Adrenal gland (tissue), 12 donors: ENCODE data around the gene WBP4. TPM values are rescaled to one million over a fixed set of nuclear protein-coding genes. Genes with fewer than 3 reads are reported as not detected.

Source experiments
- DNase-seq, 7 donors: peaks; one replicate each; pipeline ENCODE4 v3.0.0-alpha.2; 2019 to 2020
- H3K27ac ChIP-seq, 5 donors: fragments of 200-600 bp; sonication (generic) in 4 of 5; 1 replicate in 3 of 5; 2 replicates in 2 of 5; pipeline versions ENCODE4 v1.5.1 to v1.8.0; 2016 to 2020; ENCODE audit warnings: mild to moderate bottlenecking in 1 of 5
- H3K27me3 ChIP-seq: fragments of 200-600 bp; 2 replicates; pipeline ENCODE4 v1.8.0; 2021
- H3K36me3 ChIP-seq, 2 donors: fragments of 200-600 bp; replicated peaks in 1 of 2; 1 replicate in 1 of 2; 2 replicates in 1 of 2; pipeline versions ENCODE4 v1.5.1 to v1.8.0; 2018 to 2022
- H3K4me1 ChIP-seq, 2 donors: fragments of 200-600 bp; replicated peaks in 1 of 2; 1 replicate in 1 of 2; 2 replicates in 1 of 2; pipeline versions ENCODE4 v1.5.1 to v1.8.0; 2018 to 2021
- H3K4me3 ChIP-seq, 4 donors: fragments of 200-600 bp; sonication (generic) in 3 of 4; one replicate each; pipeline ENCODE4 v1.5.1; 2016 to 2018
- H3K9me3 ChIP-seq, 3 donors: fragments of 200-600 bp; sonication (generic) in 1 of 3; replicated peaks in 1 of 3; 1 replicate in 2 of 3; 2 replicates in 1 of 3; pipeline versions ENCODE4 v1.5.1 to v1.8.0; 2016 to 2021
- CTCF ChIP-seq, 6 experiments: fragments of 450-650 bp in 4 of 6; fragments of 200-600 bp in 2 of 6; sonication (generic) in 1 of 6; IDR thresholded peaks; 1 replicate in 5 of 6; 2 replicates in 1 of 6; pipeline versions ENCODE4 v1.5.1 to v1.8.0; 2016 to 2021; ENCODE audit warnings: antibody characterized with exemption in 6 of 6, mild to moderate bottlenecking in 2 of 6, moderate library complexity in 1 of 6
- POLR2A ChIP-seq, 2 donors: fragments of 450-650 bp; IDR thresholded peaks; one replicate each; pipeline ENCODE4 v1.6.1; 2017; ENCODE audit warnings: antibody characterized with exemption in 2 of 2, mild to moderate bottlenecking in 2 of 2, moderate library complexity in 1 of 2
- WGBS, 4 donors: extraction: QIAGEN DNeasy Blood & Tissue Kit in 2 of 4; methylation state at CpG; one replicate each; pipeline versions ENCODE4 v1.1.5 to v1.1.7; 2013 to 2017; 5-methylcytosine and 5-hydroxymethylcytosine counted together
- intact Hi-C, 2 donors: fragments of 100-400 bp; cut with DNase I; formaldehyde crosslinking; loops; one replicate each; pipeline versions ENCODE4 v1.14.1 to v1.15.0; 2022 to 2023
- polyA plus RNA-seq, 3 donors: library from polyadenylated mRNA; stranded (reverse); fragments of 200-250 nt in 2 of 3; fragments of 350-450 nt in 1 of 3; fragmentation: Illumina TruSeq in 1 of 3; extraction: RNeasy Lipid Tissue Mini Kit (QIAGEN cat#74804) in 1 of 3; gene quantifications; one replicate each; pipeline ENCODE4 v1.2.3, GENCODE V29; 2013 to 2014
- total RNA-seq, 9 donors: library from RNA; depleted of rRNA in 4 of 9; stranded (reverse); fragments of >200 nt in 4 of 9; fragments of 120-200 nt in 1 of 9; fragmentation: NEBNext Ultra II Directional in 1 of 9; extraction: Animal tissue kit (Norgen Biotek cat#: 25700) in 1 of 9; gene quantifications; one replicate each; pipeline versions ENCODE4 v1.1.0 to v1.2.4, GENCODE V29; 2013 to 2023
- donor health status: healthy with polysubstance abuse.
- donor health status: Bipolar disorder and iron deficiency.
- donor health status: DM: yes; HTN: yes; CAD: no.
- donor health status: DM: no; HTN: no; CAD: no.
- donor health status: DM: no; HTN: no; CAD: no.
- donor health status: DM: yes; HTN: yes; CAD: no.

Gene WBP4
- total and polyA plus RNA-seq, 12 donors: 8.1 to 28.5 (median 13.4) TPM

DNA sequence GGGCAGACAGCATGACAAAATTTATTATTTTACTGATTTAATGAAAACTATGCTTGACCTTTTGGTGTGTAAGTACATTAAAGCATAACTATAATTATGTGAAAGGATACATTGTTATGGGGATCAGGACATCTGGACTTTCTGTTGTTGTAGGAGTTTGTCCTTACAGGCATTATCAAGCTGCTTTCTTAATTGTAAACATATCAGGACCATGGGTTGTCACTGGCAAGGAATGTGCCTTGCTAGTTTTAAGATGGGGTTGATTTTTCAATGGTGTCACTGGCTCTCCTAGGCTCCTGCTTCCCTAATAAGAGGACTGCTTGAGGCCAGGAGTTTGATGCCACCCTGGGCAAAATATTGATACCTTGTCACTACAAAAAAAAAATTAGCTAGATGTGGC, 38.7 kb downstream of the WBP4 start:
- TF ChIP-seq CTCF (IDR thresholded peaks at IDR 0.05) (no peak), POLR2A (IDR thresholded peaks at IDR 0.05) (no peak)
- Histone ChIP-seq H3K27me3 (no peaks in the 10 kb centered on the region), H3K9me3 (no peaks in the 10 kb centered on the region), H3K36me3 (no peaks in the 10 kb centered on the region), H3K27ac (no peak overlapping the region), H3K4me3 (no peak overlapping the region), H3K4me1 (no peaks in the 10 kb centered on the region)
- intact Hi-C loops: no loop called here
- no peak for DNase-seq

- Histone ChIP-seq H3K36me3 (no peaks in the 10 kb centered on the region), H3K27ac (no peak overlapping the region), H3K4me1 (no peaks in the 10 kb centered on the region), H3K4me3 (no peak overlapping the region), H3K27me3 (no peaks in the 10 kb centered on the region), H3K9me3 (no peaks in the 10 kb centered on the region)
- intact Hi-C loops: no loop called here
- 86 to 92% (median 90%) methylated on average over 6 to 15 of the region's 15 CpGs for WGBS, 4 donors
- DNase-seq: no peak
- TF ChIP-seq POLR2A (IDR thresholded peaks at IDR 0.05) (no peak), CTCF (IDR thresholded peaks at IDR 0.05) (no peak)
Measured at GRCh38 chr13:41107104-41107571, 45.8 kb downstream of the WBP4 start.

- no peak for DNase-seq
- Histone ChIP-seq H3K4me1 (no peaks in the 10 kb centered on the region), H3K27me3 (no peaks in the 10 kb centered on the region), H3K27ac (no peak overlapping the region), H3K9me3 (no peaks in the 10 kb centered on the region), H3K4me3 (no peak overlapping the region), H3K36me3 (no peaks in the 10 kb centered on the region)
- 87 to 95% (median 94%) methylated on average over 3 to 7 of the region's 7 CpGs for WGBS, 4 donors
- intact Hi-C loops: no loop called here
- TF ChIP-seq CTCF (IDR thresholded peaks at IDR 0.05) (no peak), POLR2A (IDR thresholded peaks at IDR 0.05) (no peak)
Measured at GRCh38 chr13:41107584-41108014, 46.3 kb downstream of the WBP4 start.

- Histone ChIP-seq H3K27me3 (no peaks in the 10 kb centered on the region), H3K36me3 (no peaks in the 10 kb centered on the region), H3K4me3 (no peak overlapping the region), H3K27ac (no peak overlapping the region), H3K4me1 (no peaks in the 10 kb centered on the region), H3K9me3 (no peaks in the 10 kb centered on the region)
- intact Hi-C loops: no loop called here
- peak; percentile 26 to 74 (median 57) for DNase-seq
- no peak for TF ChIP-seq POLR2A (IDR thresholded peaks at IDR 0.05)
- TF ChIP-seq CTCF (IDR thresholded peaks at IDR 0.05): no peak
- 46 to 63% (median 53%) methylated on average over 7 of the region's 7 CpGs for WGBS, 4 donors
Measured at GRCh38 chr13:41111454-41111853, 50.1 kb downstream of the WBP4 start.
